DMS53 treated with DMSO at 0.1 percent for 48 hours (cell line): ENCODE data around the gene ANKRD10.
"Not testable (repeated sequence)": the region's sequence is repeated elsewhere in the genome, so short reads cannot be mapped to it uniquely, and the experiment has no call there.

Experiments
- DNase-seq: peaks from one replicate; lab custom pipeline; 2025; ENCODE audit not compliant: unreplicated experiment; lab: John Stamatoyannopoulos, UW

ANKRD10 gene

GRCh38 chr13:110867380-110867779 lies 47.5 kb downstream of the ANKRD10 start:
- no peak for DNase-seq

DNA sequence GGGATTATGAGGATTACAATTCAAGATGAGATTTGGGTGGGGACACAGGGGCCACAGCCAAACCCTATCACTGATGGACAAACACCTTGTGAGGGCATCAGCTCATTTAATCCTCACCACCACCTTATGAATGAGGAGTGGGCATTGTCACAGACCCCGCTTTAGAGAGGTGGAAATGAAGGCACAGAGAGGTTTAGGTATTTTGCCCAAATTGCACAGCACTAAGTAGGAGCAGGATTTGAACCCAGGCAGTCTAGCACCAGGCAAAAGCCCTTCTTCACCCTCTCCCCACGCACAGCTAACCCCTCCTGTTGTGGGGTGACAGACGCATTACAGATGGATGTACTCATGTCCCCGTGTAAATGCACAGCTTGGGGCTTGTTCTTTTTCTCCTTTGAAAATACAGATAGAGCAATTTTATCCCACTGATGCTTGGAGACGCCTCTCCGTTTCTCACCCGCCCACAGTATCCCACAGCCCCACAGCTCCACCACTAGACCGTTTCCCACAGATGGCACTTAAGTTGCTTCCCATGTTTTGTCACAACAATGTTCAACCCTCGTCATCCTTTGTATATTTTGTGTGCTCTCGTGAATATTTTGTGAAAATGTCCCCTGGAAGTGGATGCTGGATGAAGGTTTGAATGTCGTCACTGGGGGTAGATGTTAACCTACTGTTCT lies 48.2 kb downstream of the ANKRD10 start:
- no peak for DNase-seq

GRCh38 chr13:110863685-110864084 lies 51.2 kb downstream of the ANKRD10 start:
- no peak for DNase-seq

DNA sequence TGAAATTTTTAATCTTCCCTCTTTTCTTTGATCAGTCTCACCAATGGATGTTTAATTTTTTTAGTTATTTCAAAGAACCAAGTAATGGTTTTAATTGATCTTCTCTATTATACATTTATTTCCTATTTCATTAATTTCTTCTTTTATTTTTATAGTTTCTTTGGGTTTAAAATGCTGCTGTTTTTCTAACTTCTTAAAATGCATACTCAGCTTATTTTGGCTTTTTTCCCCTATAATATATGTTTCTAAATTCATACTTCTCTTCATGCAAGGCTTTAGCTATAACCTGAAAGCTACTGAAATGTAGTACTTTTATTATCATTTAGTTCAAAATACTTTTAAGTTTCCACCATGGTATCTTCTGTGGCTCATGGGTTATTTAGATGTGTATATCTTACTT lies 53.9 kb downstream of the ANKRD10 start:
- no peak for DNase-seq

GRCh38 chr13:110856942-110857835 lies 57.7 kb downstream of the ANKRD10 start:
- DNase-seq = no peak

- no peak for DNase-seq
These were observed 59.5 kb downstream of the ANKRD10 start for GRCh38 chr13:110855363-110855762.

GRCh38 chr13:110854866-110855265 lies 60.0 kb downstream of the ANKRD10 start:
- DNase-seq = no peak

GRCh38 chr13:110853235-110853721 lies 61.6 kb downstream of the ANKRD10 start:
- no peak for DNase-seq

DNA sequence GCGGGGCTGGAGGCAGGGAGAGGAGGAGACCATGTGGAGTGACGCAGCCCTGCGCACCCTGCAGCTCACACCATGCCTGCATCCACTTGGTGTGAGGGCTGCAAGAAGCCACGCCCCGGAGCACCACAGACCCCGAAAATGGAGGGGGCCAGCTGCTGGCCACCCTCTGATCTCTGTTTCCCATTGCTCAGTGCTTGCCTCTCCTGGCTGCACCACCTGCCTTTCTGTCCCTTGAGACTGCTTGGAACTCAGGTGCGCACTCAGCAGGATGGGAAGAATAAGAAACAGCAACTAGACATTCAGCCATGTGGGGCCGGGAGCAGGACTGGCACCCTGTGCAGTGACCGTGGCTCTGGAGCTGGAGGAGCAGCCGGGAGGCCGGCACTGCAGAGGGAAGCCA lies 64.0 kb downstream of the ANKRD10 start:
- DNase-seq = no peak

DNA sequence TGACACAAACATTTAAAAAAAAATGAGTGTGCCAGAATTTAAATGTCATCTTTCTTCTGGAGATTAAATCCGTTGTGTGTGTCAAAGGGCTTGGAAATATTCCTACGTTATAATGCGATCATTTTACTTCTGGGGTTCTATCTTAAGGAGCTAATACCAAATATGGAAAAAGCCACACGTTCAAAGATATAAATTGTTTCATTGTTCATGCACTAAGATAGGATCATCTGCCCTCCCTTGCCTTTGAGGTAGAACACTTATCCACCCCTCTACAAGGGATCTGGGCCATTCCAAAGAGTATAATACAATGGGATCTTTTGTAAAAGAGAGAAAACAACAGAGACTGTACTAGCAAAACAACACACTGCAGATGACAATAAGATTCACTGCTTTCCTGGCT lies 64.9 kb downstream of the ANKRD10 start:
- no peak for DNase-seq

DNA sequence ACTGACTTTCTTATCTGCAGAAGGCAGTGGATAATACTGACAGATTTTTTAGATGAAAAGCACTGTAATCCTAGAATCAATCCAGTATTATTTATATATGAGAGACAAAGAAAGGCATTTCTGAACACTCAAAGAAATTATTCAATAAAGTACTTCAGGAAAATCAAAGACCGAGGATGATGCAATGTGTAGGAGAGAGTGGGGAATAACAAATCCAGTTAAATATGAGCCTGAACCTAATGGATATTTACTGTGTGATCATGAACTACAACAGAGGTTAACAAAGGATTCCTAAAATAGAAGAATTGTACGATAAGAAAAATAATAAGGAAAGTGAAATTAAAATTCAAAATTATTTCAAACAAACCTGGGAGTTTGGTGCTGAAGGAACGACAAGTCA lies 69.3 kb downstream of the ANKRD10 start:
- DNase-seq = no peak

DNA sequence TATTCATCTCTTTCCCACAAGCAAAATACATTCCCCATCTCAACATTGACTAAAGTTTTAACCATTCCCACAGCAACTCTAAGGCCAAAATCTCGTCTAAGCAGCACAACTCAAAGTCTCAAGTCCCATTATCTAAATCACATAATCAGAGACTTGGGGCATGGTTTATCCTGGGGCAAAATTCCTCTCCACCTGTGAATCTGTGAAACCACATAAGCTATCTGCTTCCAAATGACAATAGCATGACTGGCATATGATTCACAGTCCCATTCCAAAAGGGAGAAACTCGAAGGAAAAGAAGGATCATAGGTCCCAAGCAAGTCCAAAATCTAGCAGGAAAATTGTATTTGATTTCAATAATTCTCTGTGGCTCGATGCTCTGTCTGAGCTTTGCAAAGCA lies 73.0 kb downstream of the ANKRD10 start:
- DNase-seq = no peak

DNA sequence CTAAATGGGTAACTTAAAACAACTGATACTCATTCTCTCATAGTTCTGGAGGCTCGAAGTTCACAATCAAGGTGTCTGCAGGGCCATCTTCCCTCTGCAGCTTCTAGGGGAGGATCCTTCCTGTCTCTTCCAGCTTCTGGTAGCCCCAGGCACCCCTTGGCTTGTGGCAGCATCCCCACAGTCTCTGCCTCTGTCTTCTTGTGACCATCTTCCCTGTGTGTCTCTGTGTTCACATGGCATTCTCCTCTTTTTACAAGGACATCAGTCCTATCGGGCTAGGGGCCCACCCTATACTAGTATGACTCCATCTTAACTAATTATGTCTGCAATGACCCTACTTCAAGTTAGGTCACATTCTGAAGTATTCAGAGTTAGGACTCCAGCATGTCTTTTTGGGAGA lies 73.5 kb downstream of the ANKRD10 start:
- DNase-seq = no peak

- DNase-seq = no peak
These were observed 75.9 kb downstream of the ANKRD10 start for GRCh38 chr13:110838867-110839538.

DNA sequence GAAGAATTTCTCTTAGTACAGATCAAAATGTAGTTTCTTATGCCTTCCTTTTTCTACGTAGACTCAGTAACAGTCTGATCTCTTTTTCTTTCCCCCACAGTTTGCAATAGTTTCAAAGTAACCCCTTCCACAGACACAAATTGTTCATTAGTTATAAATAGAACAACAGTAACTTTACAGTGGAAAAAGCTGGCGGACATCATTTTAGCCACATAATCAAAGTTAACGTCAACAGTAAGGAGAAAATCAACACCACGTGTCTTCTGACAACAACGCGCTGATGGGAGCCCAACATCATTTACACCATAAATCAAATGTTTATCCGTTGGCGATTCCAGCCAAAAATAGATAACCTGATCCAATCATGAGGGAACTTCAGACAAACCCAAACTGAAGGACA lies 76.8 kb downstream of the ANKRD10 start:
- DNase-seq = no peak

GRCh38 chr13:110837397-110838061 lies 77.3 kb downstream of the ANKRD10 start:
- DNase-seq = not testable (repeated sequence)

DNA sequence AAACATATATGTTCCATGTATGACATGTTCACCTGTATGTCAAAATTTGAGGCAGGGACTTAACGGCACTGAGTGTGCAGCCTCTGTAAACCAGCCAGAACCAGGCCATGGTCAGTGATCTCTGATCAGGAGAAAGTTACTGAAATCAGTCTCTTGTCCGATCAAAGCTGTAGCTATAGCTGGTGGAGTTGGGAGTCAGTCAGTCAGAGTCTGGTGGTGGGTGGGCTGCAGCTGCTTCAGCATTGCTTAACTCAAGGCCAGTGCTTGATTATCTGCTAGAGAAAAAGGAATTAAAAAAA lies 78.3 kb downstream of the ANKRD10 start:
- DNase-seq = no peak

DNA sequence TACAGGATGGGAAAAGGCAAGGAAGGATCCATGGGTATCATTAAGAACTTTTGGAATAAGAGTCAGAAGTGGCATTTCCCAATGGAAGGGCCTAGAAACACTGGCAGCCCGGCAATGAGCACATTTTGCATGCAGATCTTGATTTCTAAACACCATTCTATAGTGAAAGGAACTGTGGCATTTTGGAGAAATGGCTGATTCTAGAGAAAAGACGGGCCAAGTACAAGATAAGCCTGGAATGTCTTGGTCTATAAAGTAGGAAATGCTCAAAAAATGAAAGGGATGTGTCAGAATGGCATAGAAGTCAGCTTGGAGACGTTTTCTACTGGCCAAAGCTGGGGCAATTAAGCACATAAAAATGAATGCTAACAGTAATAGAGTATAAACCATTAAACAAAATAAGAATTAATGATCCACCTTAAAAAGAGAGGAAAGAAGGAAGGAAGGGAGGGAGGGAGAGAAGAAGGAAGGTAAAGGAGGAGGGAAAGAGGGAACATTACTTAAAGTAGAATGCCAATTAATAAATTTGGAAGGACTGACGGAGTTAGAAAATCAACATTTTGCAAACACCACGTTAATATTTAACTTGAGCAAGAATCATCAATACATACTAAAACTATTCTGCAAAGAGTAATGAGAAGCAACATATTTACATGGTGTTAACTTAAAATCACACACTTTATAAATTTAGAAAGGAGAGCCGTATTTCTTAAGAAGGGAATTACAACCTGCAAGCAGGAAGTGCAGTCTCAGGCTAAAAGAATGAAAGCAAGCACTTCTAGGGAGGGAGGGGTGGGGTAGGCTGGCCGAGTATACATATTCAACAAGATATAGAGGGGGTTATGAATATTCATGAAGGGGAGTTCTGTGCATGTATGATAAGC lies 78.9 kb downstream of the ANKRD10 start:
- DNase-seq = no peak

DNA sequence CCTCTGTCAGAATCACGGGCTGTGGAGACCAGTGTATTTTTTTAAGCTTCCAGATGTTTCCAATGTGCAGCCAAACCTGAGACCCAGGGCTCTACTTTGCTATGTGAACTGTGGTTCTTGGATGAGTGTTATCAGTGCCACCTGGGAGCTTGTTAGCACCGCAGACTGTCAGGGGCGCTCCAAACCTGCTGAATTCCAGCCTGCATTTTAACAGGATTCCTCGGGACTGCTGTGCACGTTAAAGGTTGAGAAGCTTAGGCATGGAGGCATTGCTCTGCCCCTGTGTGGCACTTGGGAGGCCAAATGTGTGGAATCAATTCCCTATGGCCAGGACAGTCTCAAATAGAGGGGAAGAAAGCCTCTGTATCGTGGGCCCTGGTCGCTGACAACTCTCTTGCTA lies 80.3 kb downstream of the ANKRD10 start:
- DNase-seq = no peak

DNA sequence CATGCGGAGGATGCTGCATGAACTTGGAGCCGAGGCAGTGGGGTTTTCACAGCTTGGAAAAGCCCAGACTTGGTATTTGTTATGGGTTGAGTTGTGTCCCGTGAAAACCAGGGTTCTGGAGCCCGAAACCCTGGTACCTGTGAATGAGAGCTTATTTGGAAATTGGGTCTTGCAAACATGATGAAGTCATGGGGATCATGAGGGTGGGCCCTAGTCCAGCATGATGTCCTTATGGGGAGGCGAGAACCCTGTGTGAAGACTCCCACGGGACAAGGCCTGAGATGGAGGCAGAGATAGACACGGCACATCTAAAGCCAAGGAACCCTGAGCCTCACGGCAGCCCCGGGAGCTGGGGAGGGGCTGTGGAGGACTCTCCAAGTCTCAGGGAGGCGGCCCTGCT lies 82.3 kb downstream of the ANKRD10 start:
- DNase-seq = no peak

GRCh38 chr13:110832205-110832479 lies 82.7 kb downstream of the ANKRD10 start:
- DNase-seq = no peak
